Trophoblast cell (in vitro differentiated cells and primary cell): ENCODE results near the gene NCAM2.
A peak's percentile ranks its signal among the peaks of the same experiment; 100 is the strongest.

Experiments used
- DNase-seq, 2 donors: peaks; one replicate each; pipeline ENCODE4 v3.0.0-alpha.2; 2016
- H2AFZ ChIP-seq: 2 replicates; pipeline ENCODE4 v1.6.1; 2013; ENCODE audit warnings: low read length, moderate library complexity, mild to moderate bottlenecking; ENCODE audit not compliant: insufficient read depth, poor library complexity
- H2AK5ac ChIP-seq: 2 replicates; pipeline ENCODE4 v1.6.1; 2013; ENCODE audit warnings: mild to moderate bottlenecking, low read length
- H2BK120ac ChIP-seq: 2 replicates; pipeline ENCODE4 v1.6.1; 2013; ENCODE audit warnings: low read length, mild to moderate bottlenecking, moderate library complexity; ENCODE audit not compliant: insufficient read depth, poor library complexity
- H2BK12ac ChIP-seq: 2 replicates; pipeline ENCODE4 v1.6.1; 2013; ENCODE audit warnings: mild to moderate bottlenecking, low read length, moderate library complexity
- H2BK5ac ChIP-seq: 2 replicates; pipeline ENCODE4 v1.6.1; 2013; ENCODE audit warnings: low read length, low read depth, moderate library complexity, mild to moderate bottlenecking; ENCODE audit not compliant: poor library complexity
- H3K14ac ChIP-seq: 2 replicates; pipeline ENCODE4 v1.6.1; 2013; ENCODE audit warnings: mild to moderate bottlenecking, low read length
- H3K18ac ChIP-seq: 2 replicates; pipeline ENCODE4 v1.6.1; 2013; ENCODE audit warnings: mild to moderate bottlenecking, low read length
- H3K23ac ChIP-seq: 2 replicates; pipeline ENCODE4 v1.6.1; 2013; ENCODE audit warnings: low read length
- H3K27ac ChIP-seq: 2 replicates; pipeline ENCODE4 v1.5.1; 2013; ENCODE audit warnings: low read depth, mild to moderate bottlenecking, inconsistent platforms, low read length, moderate library complexity
- H3K27me3 ChIP-seq: 2 replicates; pipeline ENCODE4 v1.6.1; 2013; ENCODE audit warnings: inconsistent platforms, mild to moderate bottlenecking, low read length, moderate library complexity; ENCODE audit not compliant: insufficient read depth
- H3K36me3 ChIP-seq, 2 experiments: 1 replicate in 1 of 2; 2 replicates in 1 of 2; pipeline ENCODE4 v1.6.1; 2013; ENCODE audit warnings: low read length in 2 of 2, mild to moderate bottlenecking in 2 of 2, moderate library complexity in 1 of 2; ENCODE audit not compliant: insufficient read depth in 2 of 2, control insufficient read depth in 1 of 2
- H3K4ac ChIP-seq: 2 replicates; pipeline ENCODE4 v1.6.1; 2013; ENCODE audit warnings: low read depth, mild to moderate bottlenecking, low read length, moderate library complexity
- H3K4me1 ChIP-seq, 2 experiments: 1 replicate in 1 of 2; 2 replicates in 1 of 2; pipeline ENCODE4 v1.6.1; 2013; ENCODE audit warnings: low read length in 2 of 2, mild to moderate bottlenecking in 2 of 2, moderate library complexity in 1 of 2; ENCODE audit not compliant: insufficient read depth in 2 of 2, control insufficient read depth in 1 of 2
- H3K4me2 ChIP-seq: 2 replicates; pipeline ENCODE4 v1.6.1; 2013; ENCODE audit warnings: inconsistent platforms, mild to moderate bottlenecking, low read length, moderate library complexity
- H3K4me3 ChIP-seq: 2 replicates; pipeline ENCODE4 v1.5.1; 2013; ENCODE audit warnings: mild to moderate bottlenecking, low read depth, low read length, inconsistent platforms
- H3K79me1 ChIP-seq: one replicate; pipeline ENCODE4 v1.6.1; 2013; ENCODE audit warnings: low read length
- H3K79me2 ChIP-seq: 2 replicates; pipeline ENCODE4 v1.6.1; 2013; ENCODE audit warnings: low read length, mild to moderate bottlenecking; ENCODE audit not compliant: control insufficient read depth, insufficient read depth, poor library complexity
- H3K9ac ChIP-seq: 2 replicates; pipeline ENCODE4 v1.6.1; 2013; ENCODE audit warnings: mild to moderate bottlenecking, low read length
- H3K9me3 ChIP-seq: 2 replicates; pipeline ENCODE4 v1.6.1; 2013; ENCODE audit warnings: low read depth, mild to moderate bottlenecking, control low read depth, inconsistent platforms, low read length; ENCODE audit not compliant: insufficient read depth
- H4K12ac ChIP-seq: 2 replicates; pipeline ENCODE4 v1.6.1; 2013; ENCODE audit warnings: low read depth, mild to moderate bottlenecking, low read length, moderate library complexity
- H4K8ac ChIP-seq: 2 replicates; pipeline ENCODE4 v1.6.1; 2013; ENCODE audit warnings: low read depth, mild to moderate bottlenecking, low read length, moderate library complexity
- H4K91ac ChIP-seq: one replicate; pipeline ENCODE4 v1.6.1; 2013; ENCODE audit warnings: low read depth, mild to moderate bottlenecking, low read length, moderate library complexity
- WGBS: extraction: QIAGEN DNeasy Blood & Tissue Kit; methylation state at CpG from one replicate; pipeline ENCODE4 v1.1.7; 2013; ENCODE audit warnings: missing lambda C conversion rate; ENCODE audit not compliant: insufficient read length, insufficient coverage; ENCODE audit errors: extremely low coverage; 5-methylcytosine and 5-hydroxymethylcytosine counted together

NCAM2 gene

DNA sequence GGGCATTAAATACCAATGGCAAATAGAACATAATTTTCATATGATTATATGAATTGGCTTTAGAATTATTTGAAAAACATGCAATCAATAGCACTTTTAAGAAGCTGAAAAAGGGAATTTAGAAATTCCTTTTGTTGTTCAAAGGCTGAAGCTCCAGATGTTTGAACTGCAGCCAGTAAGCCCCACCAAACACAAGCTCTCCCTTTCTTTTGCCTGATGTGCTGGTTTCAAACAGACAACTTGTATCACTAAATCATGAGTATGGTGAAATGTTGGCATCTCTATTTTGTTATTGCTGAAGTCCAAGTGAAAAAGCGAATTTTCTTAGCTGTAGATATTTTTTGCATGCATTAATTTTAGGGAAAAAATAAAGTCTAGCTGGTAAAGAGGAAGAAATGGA is 27.5 kb upstream of the NCAM2 start:
- H3K27me3 ChIP-seq: no peaks in the 10 kb centered on the region
- no peak overlapping the region for H2AFZ ChIP-seq
- no peak overlapping the region for H4K91ac ChIP-seq
- H4K12ac ChIP-seq: no peak overlapping the region
- no peaks in the 10 kb centered on the region for H3K4me1 ChIP-seq
- H2BK5ac ChIP-seq: no peak overlapping the region
- H3K27ac ChIP-seq: no peak overlapping the region
- H3K79me2 ChIP-seq: no peaks in the 10 kb centered on the region
- no peak overlapping the region for H2BK12ac ChIP-seq
- no peak overlapping the region for H2BK120ac ChIP-seq
- WGBS: no CpG with 5 or more reads among the region's 1 CpG
- H3K18ac ChIP-seq: no peak overlapping the region
- no peak overlapping the region for H2AK5ac ChIP-seq
- no peak overlapping the region for H3K14ac ChIP-seq
- no peak overlapping the region for H3K4me3 ChIP-seq
- no peak for DNase-seq
- no peaks in the 10 kb centered on the region for H3K9me3 ChIP-seq
- H3K4ac ChIP-seq: no peak overlapping the region
- no peak overlapping the region for H3K9ac ChIP-seq
- H3K4me2 ChIP-seq: no peak overlapping the region
- no peaks in the 10 kb centered on the region for H3K79me1 ChIP-seq
- no peak overlapping the region for H4K8ac ChIP-seq
- H3K36me3 ChIP-seq: no peaks in the 10 kb centered on the region
- H3K23ac ChIP-seq: no peak overlapping the region

- Histone ChIP-seq H3K18ac (no peak overlapping the region), H3K9ac (no peak overlapping the region), H3K79me2 (no peaks in the 10 kb centered on the region), H4K12ac (no peak overlapping the region), H3K14ac (no peak overlapping the region), H3K23ac (no peak overlapping the region), H2AK5ac (no peak overlapping the region), H3K4ac (no peak overlapping the region), H2BK120ac (no peak overlapping the region), H3K36me3 (no peaks in the 10 kb centered on the region), H4K91ac (no peak overlapping the region), H2AFZ (no peak overlapping the region), H3K27ac (no peak overlapping the region), H2BK12ac (no peak overlapping the region), H2BK5ac (no peak overlapping the region), H4K8ac (no peak overlapping the region), H3K9me3 (no peaks in the 10 kb centered on the region), H3K79me1 (no peaks in the 10 kb centered on the region), H3K4me1 (no peaks in the 10 kb centered on the region), H3K4me2 (no peak overlapping the region), H3K27me3 (no peaks in the 10 kb centered on the region), H3K4me3 (no peak overlapping the region)
- DNase-seq: peak; percentile 22 to 53
- no CpG with 5 or more reads among the region's 2 CpGs for WGBS
These were observed 26.8 kb upstream of the NCAM2 start for GRCh38 chr21:20971296-20971921.

GRCh38 chr21:20994790-20995189 is 3.4 kb upstream of the NCAM2 start:
- no peak for DNase-seq
- H2BK5ac ChIP-seq: no peak overlapping the region
- H3K4me2 ChIP-seq: no peak overlapping the region
- H3K18ac ChIP-seq: no peak overlapping the region
- H2AK5ac ChIP-seq: no peak overlapping the region
- H3K79me1 ChIP-seq: no peaks in the 10 kb centered on the region
- peaks cover 11% of the 10 kb centered on the region in 2 experiments for H3K4me1 ChIP-seq
- no peak overlapping the region for H3K9ac ChIP-seq
- no peak overlapping the region for H2AFZ ChIP-seq
- H2BK120ac ChIP-seq: no peak overlapping the region
- H3K79me2 ChIP-seq: no peaks in the 10 kb centered on the region
- no peaks in the 10 kb centered on the region for H3K9me3 ChIP-seq
- no peak overlapping the region for H3K23ac ChIP-seq
- H3K4me3 ChIP-seq: no peak overlapping the region
- H4K8ac ChIP-seq: no peak overlapping the region
- H3K4ac ChIP-seq: no peak overlapping the region
- H4K91ac ChIP-seq: no peak overlapping the region
- WGBS: no CpG with 5 or more reads among the region's 7 CpGs
- H3K27me3 ChIP-seq: peaks cover 10% of the 10 kb centered on the region
- no peak overlapping the region for H3K27ac ChIP-seq
- no peak overlapping the region for H4K12ac ChIP-seq
- H3K36me3 ChIP-seq: no peaks in the 10 kb centered on the region
- H3K14ac ChIP-seq: no peak overlapping the region
- no peak overlapping the region for H2BK12ac ChIP-seq

GRCh38 chr21:20996421-20997310 is 1.5 kb upstream of the NCAM2 start:
- Histone ChIP-seq H3K23ac (no peak overlapping the region), H3K9me3 (no peaks in the 10 kb centered on the region), H3K9ac (no peak overlapping the region), H3K4ac (no peak overlapping the region), H2BK120ac (no peak overlapping the region), H2BK12ac (no peak overlapping the region), H4K8ac (no peak overlapping the region), H3K27me3 (peaks cover 10% of the 10 kb centered on the region), H3K4me3 (no peak overlapping the region), H2BK5ac (no peak overlapping the region), H2AFZ (peak overlapping the region; percentile 60), H4K12ac (no peak overlapping the region), H3K4me1 (peaks cover 11% of the 10 kb centered on the region in 2 experiments), H3K18ac (no peak overlapping the region), H2AK5ac (no peak overlapping the region), H4K91ac (no peak overlapping the region), H3K79me1 (no peaks in the 10 kb centered on the region), H3K14ac (no peak overlapping the region), H3K79me2 (no peaks in the 10 kb centered on the region), H3K36me3 (no peaks in the 10 kb centered on the region), H3K4me2 (peak overlapping the region; percentile 71), H3K27ac (no peak overlapping the region)
- no peak for DNase-seq
- no CpG with 5 or more reads among the region's 27 CpGs for WGBS
